NCI-H2171 (cell line): ENCODE results near the gene LRRN3.
A peak's percentile ranks its signal among the peaks of the same experiment; 100 is the strongest.
"Not testable (repeated sequence)": the region's sequence is repeated elsewhere in the genome, so short reads cannot be mapped to it uniquely, and the experiment has no call there.

Experiments used
- DNase-seq: peaks from one replicate; lab custom pipeline; 2025; lab: John Stamatoyannopoulos, UW

Gene LRRN3

GRCh38 chr7:111090846-111091245 lies at the start of gene LRRN3:
Gene LRRN3, plus strand, starts transcription at chr7:111091127. Its CDS starts 31,646 bp downstream, at chr7:111122773.
- peak; percentile 69 for DNase-seq

- DNase-seq = no peak
Measured at GRCh38 chr7:111041577-111041976, 49.4 kb upstream of the LRRN3 start.

GRCh38 chr7:111042842-111043241 lies 48.1 kb upstream of the LRRN3 start:
- no peak for DNase-seq

- no peak for DNase-seq
Measured at GRCh38 chr7:111043561-111043960, 47.4 kb upstream of the LRRN3 start.

GRCh38 chr7:111045449-111045848 lies 45.5 kb upstream of the LRRN3 start:
- no peak for DNase-seq

- no peak for DNase-seq
Measured at GRCh38 chr7:111047595-111047994, 43.3 kb upstream of the LRRN3 start.

GRCh38 chr7:111049971-111050680 lies 40.8 kb upstream of the LRRN3 start:
- DNase-seq = no peak

GRCh38 chr7:111050875-111051416 lies 40.0 kb upstream of the LRRN3 start:
- no peak for DNase-seq

- DNase-seq = no peak
Measured at GRCh38 chr7:111051832-111052231, 39.1 kb upstream of the LRRN3 start.

- DNase-seq = no peak
Measured at GRCh38 chr7:111053035-111053434, 37.9 kb upstream of the LRRN3 start.

GRCh38 chr7:111056371-111056770 lies 34.6 kb upstream of the LRRN3 start:
- no peak for DNase-seq

GRCh38 chr7:111057066-111057465 lies 33.9 kb upstream of the LRRN3 start:
- DNase-seq = no peak

GRCh38 chr7:111059833-111060232 lies 31.1 kb upstream of the LRRN3 start:
- DNase-seq = no peak

- no peak for DNase-seq
Measured at GRCh38 chr7:111063166-111063565, 27.8 kb upstream of the LRRN3 start.

- DNase-seq = no peak
Measured at GRCh38 chr7:111067251-111067650, 23.7 kb upstream of the LRRN3 start.

GRCh38 chr7:111067682-111068081 lies 23.2 kb upstream of the LRRN3 start:
- no peak for DNase-seq

- DNase-seq = no peak
Measured at GRCh38 chr7:111068618-111069017, 22.3 kb upstream of the LRRN3 start.

- no peak for DNase-seq
Measured at GRCh38 chr7:111071556-111071955, 19.4 kb upstream of the LRRN3 start.

GRCh38 chr7:111072658-111073057 lies 18.3 kb upstream of the LRRN3 start:
- not testable (repeated sequence) for DNase-seq

GRCh38 chr7:111074071-111074747 lies 16.7 kb upstream of the LRRN3 start:
- no peak for DNase-seq

GRCh38 chr7:111074748-111075146 lies 16.2 kb upstream of the LRRN3 start:
- no peak for DNase-seq

GRCh38 chr7:111075498-111075897 lies 15.4 kb upstream of the LRRN3 start:
- no peak for DNase-seq

GRCh38 chr7:111076205-111076604 lies 14.7 kb upstream of the LRRN3 start:
- no peak for DNase-seq
